Testis (tissue), 3 donors: ENCODE measurements around the gene MAGEF1. TPM values are rescaled to one million over a fixed set of nuclear protein-coding genes. Genes with fewer than 3 reads are reported as not detected.

ENCODE experiments used
- DNase-seq: peaks from one replicate; pipeline ENCODE4 v3.0.0-alpha.2; 2019
- H3K27ac ChIP-seq, 2 donors: fragments of 200-600 bp; sonication (generic); one replicate each; pipeline ENCODE4 v1.5.1; 2019
- H3K27me3 ChIP-seq: fragments of 200-600 bp; sonication (generic); one replicate; pipeline ENCODE4 v1.5.1; 2019
- H3K36me3 ChIP-seq: fragments of 200-600 bp; sonication (generic); one replicate; pipeline ENCODE4 v1.5.1; 2017; ENCODE audit warnings: low read depth; ENCODE audit errors: missing control alignments
- H3K4me1 ChIP-seq: fragments of 200-600 bp; sonication (generic); one replicate; pipeline ENCODE4 v1.5.1; 2019
- H3K4me3 ChIP-seq, 2 donors: fragments of 200-600 bp; sonication (generic); one replicate each; pipeline ENCODE4 v1.5.1; 2017 to 2019
- H3K9me3 ChIP-seq: fragments of 200-600 bp; sonication (generic); one replicate; pipeline ENCODE4 v1.5.1; 2017
- CTCF ChIP-seq, 3 experiments: fragments of 450-650 bp in 2 of 3; fragments of 200-600 bp in 1 of 3; sonication (generic) in 1 of 3; IDR thresholded peaks; one replicate each; pipeline ENCODE4 v1.5.1; 2016 to 2019; ENCODE audit warnings: antibody characterized with exemption in 3 of 3, mild to moderate bottlenecking in 2 of 3, moderate library complexity in 1 of 3
- POLR2A ChIP-seq: fragments of 450-650 bp; IDR thresholded peaks from one replicate; pipeline ENCODE4 v1.6.1; 2017; ENCODE audit warnings: antibody characterized with exemption, mild to moderate bottlenecking, moderate library complexity
- WGBS, 2 donors: methylation state at CpG; one replicate each; pipeline ENCODE4 v1.1.5; 2018; 5-methylcytosine and 5-hydroxymethylcytosine counted together
- intact Hi-C: fragments of 100-400 bp; cut with DNase I; formaldehyde crosslinking; loops from one replicate; pipeline ENCODE4 v1.15.1; 2023; ENCODE audit warnings: low total_unique reads
- polyA plus RNA-seq: library from polyadenylated mRNA; stranded (reverse); fragments of 350-450 nt; fragmentation: Illumina TruSeq; extraction: RNeasy Lipid Tissue Mini Kit (QIAGEN cat#74804); gene quantifications from one replicate; pipeline ENCODE4 v1.2.3, GENCODE V29; 2014; ENCODE audit warnings: low read depth, low replicate concordance; ENCODE audit not compliant: insufficient read depth
- total RNA-seq, 2 donors: library from RNA; depleted of rRNA; stranded (reverse); fragments of >200 nt; gene quantifications; one replicate each; pipeline ENCODE4 v1.2.3, GENCODE V29; 2016

MAGEF1 gene
- total and polyA plus RNA-seq, 3 donors from 2014 or later: 22.8 to 33.5 (median 25.1) TPM

GRCh38 chr3:184742676-184743135 is 30.8 kb upstream of the MAGEF1 start:
- Histone ChIP-seq H3K27ac (no peak overlapping the region), H3K9me3 (no peaks in the 10 kb centered on the region), H3K4me1 (no peaks in the 10 kb centered on the region), H3K27me3 (no peaks in the 10 kb centered on the region), H3K36me3 (no peaks in the 10 kb centered on the region), H3K4me3 (no peak overlapping the region)
- 54 to 67% methylated on average over 4 of the region's 4 CpGs for WGBS, 2 donors
- TF ChIP-seq POLR2A (no peak), CTCF (IDR thresholded peaks at IDR 0.05) (no peak)
- DNase-seq: no peak
- intact Hi-C loops: no loop called here

GRCh38 chr3:184741798-184742675 is 30.2 kb upstream of the MAGEF1 start:
- Histone ChIP-seq H3K9me3 (no peaks in the 10 kb centered on the region), H3K27ac (no peak overlapping the region), H3K4me3 (no peak overlapping the region), H3K36me3 (no peaks in the 10 kb centered on the region), H3K4me1 (no peaks in the 10 kb centered on the region), H3K27me3 (no peaks in the 10 kb centered on the region)
- 77 to 79% methylated on average over 12 of the region's 12 CpGs for WGBS, 2 donors
- intact Hi-C loops: no loop called here
- TF ChIP-seq POLR2A (no peak), CTCF (IDR thresholded peaks at IDR 0.05) (no peak)
- DNase-seq: no peak

GRCh38 chr3:184741259-184741556 is 29.3 kb upstream of the MAGEF1 start:
- no peak for DNase-seq
- no peak for TF ChIP-seq CTCF (IDR thresholded peaks at IDR 0.05)
- no peak for TF ChIP-seq POLR2A
- Histone ChIP-seq H3K4me3 (no peak overlapping the region), H3K9me3 (no peaks in the 10 kb centered on the region), H3K36me3 (no peaks in the 10 kb centered on the region), H3K27ac (no peak overlapping the region), H3K27me3 (no peaks in the 10 kb centered on the region), H3K4me1 (no peaks in the 10 kb centered on the region)
- intact Hi-C loops: no loop called here
- WGBS, 2 donors: 88 to 94% methylated on average over 7 to 8 of the region's 8 CpGs

- Histone ChIP-seq H3K27ac (no peak overlapping the region), H3K9me3 (no peaks in the 10 kb centered on the region), H3K27me3 (no peaks in the 10 kb centered on the region), H3K4me1 (no peaks in the 10 kb centered on the region), H3K4me3 (no peak overlapping the region), H3K36me3 (no peaks in the 10 kb centered on the region)
- WGBS, 2 donors: 79 to 89% methylated on average over 8 to 9 of the region's 9 CpGs
- no peak for DNase-seq
- TF ChIP-seq POLR2A (no peak), CTCF (IDR thresholded peaks at IDR 0.05) (no peak)
- intact Hi-C loops: no loop called here
These were observed 28.8 kb upstream of the MAGEF1 start for GRCh38 chr3:184740509-184741258.
